GM21381 (cell line): Measurements from ENCODE around the gene PAQR5.
"Not testable (repeated sequence)": the region's sequence is repeated elsewhere in the genome, so short reads cannot be mapped to it uniquely, and the experiment has no call there.

ENCODE experiments used
- ATAC-seq: cut with Tn5 transposase; IDR thresholded peaks from one replicate; pipeline ENCODE4 v1.9.1; 2021; ENCODE audit warnings: mild to moderate bottlenecking, moderate library complexity; ENCODE audit not compliant: unreplicated experiment

The PAQR5 gene

GRCh38 chr15:69314736-69315135 is 16.0 kb downstream of the PAQR5 start:
- ATAC-seq, result no peak

- no peak for ATAC-seq
Observed at GRCh38 chr15:69315402-69316110, 16.8 kb downstream of the PAQR5 start.

- ATAC-seq, result no peak
Observed at GRCh38 chr15:69316291-69316690, 17.6 kb downstream of the PAQR5 start.

GRCh38 chr15:69317392-69317841 is 18.7 kb downstream of the PAQR5 start:
- ATAC-seq, result no peak

DNA sequence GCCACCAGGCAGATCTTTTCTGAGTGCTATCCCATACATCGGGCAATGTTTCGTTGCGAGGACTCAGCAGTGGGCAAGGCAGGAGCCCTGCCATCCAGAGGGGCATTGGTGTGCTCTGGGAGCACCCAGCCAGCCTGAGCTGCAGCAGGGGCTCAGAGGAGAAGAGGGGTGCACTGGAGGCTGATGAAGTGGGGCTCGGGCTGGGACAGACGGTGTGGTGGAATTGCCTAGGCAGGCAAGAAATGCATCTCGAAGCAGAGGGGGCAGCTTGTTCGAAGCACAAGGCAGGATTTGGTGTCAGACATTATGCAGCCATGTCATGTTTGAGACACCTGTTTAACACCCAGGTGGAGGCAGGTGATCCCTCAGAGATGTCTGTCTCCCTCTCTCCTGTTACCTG is 19.3 kb downstream of the PAQR5 start:
- ATAC-seq, result no peak

- ATAC-seq, result no peak
Observed at GRCh38 chr15:69319384-69320375, 21.0 kb downstream of the PAQR5 start.

DNA sequence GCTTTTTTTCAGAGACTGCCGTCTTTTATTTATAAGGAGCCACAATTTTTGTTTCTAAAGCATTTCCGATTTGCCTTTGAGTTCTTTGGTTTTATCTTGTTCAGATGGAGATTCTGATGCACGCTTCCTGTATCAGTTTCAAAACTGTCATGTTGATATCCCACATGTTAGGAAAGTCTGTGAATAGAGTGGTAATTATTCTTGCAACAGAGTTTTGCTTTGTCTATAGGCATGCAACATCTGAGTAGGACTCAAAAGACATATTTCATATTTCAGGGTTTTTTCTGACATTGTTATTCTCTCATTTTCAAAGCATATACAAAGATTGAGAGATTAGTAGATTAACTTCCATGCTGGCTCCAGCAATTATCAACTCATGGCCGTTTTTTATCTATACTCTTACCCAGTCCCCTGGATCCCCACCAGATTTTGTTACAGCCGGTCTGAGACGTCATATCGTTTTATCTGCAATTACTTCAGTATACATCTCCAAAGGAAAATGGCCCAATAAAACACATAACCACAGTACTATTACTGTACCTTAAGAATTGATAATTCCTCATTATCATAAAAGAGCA is 22.4 kb downstream of the PAQR5 start:
- ATAC-seq, result no peak

DNA sequence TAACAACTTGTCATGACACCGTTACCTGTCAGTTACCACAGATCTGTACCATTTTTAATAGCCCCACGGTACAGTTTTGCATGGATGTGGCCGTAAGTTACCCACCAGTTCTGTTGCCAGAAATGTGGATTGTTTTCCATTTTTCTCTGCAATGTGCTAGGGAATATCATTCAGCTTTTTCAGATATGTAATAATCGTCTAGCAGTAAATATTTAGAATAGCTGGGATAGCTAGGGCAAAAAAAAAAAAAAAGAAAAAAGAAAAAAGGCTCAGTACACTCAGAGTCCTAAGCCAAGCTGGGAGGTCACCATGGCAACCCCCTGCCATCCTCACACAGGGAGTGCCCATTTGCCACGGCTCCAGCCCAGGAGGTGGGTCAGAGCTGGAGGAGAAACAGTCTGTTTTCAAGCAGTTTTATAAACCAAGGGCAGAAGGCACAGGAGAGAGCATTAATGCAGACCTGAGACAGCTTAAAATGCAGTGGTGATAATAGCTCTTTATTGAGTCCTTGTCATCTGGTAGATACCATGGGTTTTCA is 25.2 kb downstream of the PAQR5 start:
- no peak for ATAC-seq

DNA sequence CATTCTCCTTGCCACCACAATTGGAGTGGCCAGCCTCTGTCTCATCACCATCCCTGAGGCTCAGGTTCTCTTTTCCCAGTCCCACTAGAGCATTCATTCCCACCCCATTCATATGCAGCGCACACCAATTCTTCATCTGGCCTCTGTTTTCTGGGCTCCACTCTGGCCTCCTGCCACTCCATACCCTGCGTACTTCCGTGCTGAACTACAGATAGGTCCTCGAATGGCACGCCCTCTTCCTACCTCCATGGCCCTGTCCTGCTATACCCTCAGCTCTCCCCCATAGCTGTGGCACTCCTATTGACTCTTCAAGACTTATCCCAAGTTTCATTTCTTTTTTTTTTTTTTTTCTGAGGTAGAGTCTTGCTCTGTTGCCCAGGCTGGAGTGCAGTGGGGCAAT is 25.9 kb downstream of the PAQR5 start:
- no peak for ATAC-seq

- no peak for ATAC-seq
Observed at GRCh38 chr15:69325456-69325971, 26.8 kb downstream of the PAQR5 start.

DNA sequence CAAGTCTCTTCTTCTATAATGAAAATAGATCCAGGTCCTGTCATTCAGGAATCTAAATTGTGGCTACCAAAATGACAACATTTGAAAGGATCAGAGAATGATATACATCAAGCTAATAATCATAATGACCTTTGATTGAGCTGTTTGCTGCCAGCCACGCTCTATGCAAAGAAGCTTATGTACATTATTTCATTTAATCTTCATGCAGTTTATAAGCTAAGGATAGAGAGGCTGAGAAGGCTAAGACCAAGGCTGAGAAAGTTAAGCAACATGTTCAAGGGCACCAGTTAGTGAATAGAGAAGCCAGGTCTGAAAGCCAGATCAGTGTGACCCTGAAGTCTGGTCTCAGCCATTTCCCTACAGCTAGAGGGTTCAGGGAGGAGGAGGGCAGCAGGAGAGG is 29.4 kb downstream of the PAQR5 start:
- no peak for ATAC-seq

GRCh38 chr15:69328739-69329138 is 30.0 kb downstream of the PAQR5 start:
- no peak for ATAC-seq

- no peak for ATAC-seq
Observed at GRCh38 chr15:69337138-69337537, 38.4 kb downstream of the PAQR5 start.

DNA sequence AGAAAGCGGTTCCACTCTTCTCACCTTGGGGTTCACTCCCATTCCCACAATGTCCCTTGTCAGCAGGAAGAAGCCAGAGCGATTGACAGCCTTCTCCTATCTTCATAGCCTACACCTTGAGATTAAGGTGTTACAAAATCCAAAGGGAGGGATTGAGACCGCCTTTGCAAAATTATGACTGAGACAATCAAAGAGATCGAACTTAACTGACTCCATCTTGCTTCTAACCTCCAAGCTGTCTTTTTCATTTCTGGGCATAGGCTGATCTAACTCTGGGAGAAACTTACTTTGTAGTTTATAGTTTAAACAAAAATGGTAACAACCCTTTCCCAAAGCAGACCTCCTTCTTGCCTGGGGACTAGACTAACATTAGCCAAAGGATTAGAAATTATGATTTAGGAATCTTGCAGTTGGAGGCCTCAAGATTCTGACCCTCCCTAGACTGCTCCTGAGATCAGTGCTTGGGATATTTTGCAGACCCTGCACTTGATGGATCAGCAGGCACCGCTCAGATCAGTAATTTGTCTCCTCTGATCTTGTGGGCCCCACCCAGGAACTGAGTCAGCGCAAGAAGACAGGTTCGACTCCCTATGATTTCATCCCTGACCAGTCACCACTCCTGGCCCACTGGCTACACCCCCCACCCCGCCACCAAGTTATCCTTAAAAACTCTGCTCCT is 40.0 kb downstream of the PAQR5 start:
- no peak for ATAC-seq

DNA sequence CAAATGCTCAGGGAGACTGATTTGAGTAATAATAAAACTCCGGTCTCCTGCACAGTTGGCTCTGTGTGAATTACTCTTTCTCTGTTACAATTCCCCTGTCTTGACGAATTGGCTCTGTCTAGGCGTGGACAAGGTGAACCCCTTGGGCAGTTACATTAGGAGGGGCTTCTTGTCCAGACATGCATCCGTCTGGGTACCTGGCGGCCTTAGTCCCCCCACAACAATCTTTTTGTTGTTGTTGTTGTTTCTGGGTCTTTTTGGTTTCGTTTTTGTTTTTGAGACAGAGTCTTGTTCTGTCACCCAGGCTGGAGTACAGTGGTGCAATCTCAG is 40.5 kb downstream of the PAQR5 start:
- ATAC-seq, result not testable (repeated sequence)

- ATAC-seq, result no peak
Observed at GRCh38 chr15:69340243-69340900, 41.7 kb downstream of the PAQR5 start.

DNA sequence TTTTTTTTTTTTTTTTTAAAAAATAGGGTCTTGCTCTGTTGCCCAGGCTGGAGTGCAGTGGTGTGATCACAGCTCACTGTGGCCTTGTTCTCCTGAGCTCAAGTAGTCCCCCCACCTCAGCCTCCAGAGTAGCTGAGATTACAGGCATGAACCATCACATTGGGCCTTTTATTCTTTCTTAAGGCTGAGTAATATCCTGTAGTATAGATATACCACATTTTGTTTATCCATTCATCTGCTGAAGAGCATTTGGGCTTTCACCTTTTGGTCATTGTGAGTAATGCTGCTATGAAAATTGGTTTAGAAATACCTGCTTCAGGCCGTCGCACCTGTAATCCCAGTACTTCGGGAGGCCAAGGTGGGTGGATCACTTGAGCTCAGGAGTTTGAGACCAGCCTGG is 42.6 kb downstream of the PAQR5 start:
- ATAC-seq, result no peak

- ATAC-seq, result no peak
Observed at GRCh38 chr15:69342460-69343076, 43.9 kb downstream of the PAQR5 start.

GRCh38 chr15:69343133-69343532 is 44.4 kb downstream of the PAQR5 start:
- ATAC-seq, result no peak

DNA sequence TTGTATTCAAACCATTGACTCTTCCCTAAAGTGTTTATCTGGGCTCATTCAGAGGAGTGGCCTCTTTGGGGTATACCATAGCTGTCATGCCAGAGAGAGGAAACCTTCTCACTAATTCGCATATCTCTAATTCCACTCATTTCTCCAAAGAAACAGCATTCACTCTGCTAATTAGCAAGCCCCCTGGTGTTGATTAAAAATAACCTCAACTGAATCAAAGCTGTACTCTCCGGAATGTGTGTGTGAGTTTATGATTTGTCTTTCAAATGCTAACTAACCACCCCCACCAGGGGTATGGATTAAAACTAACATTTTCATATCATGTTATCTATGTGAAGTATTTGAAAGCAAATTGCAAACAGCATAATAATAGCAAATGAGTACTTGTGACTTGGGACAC is 45.5 kb downstream of the PAQR5 start:
- ATAC-seq, result no peak
